ENCODE measurements around the gene CENPP.
"Not testable (repeated sequence)": the region's sequence is repeated elsewhere in the genome, so short reads cannot be mapped to it uniquely, and the experiment has no call there.

The CENPP gene

DNA sequence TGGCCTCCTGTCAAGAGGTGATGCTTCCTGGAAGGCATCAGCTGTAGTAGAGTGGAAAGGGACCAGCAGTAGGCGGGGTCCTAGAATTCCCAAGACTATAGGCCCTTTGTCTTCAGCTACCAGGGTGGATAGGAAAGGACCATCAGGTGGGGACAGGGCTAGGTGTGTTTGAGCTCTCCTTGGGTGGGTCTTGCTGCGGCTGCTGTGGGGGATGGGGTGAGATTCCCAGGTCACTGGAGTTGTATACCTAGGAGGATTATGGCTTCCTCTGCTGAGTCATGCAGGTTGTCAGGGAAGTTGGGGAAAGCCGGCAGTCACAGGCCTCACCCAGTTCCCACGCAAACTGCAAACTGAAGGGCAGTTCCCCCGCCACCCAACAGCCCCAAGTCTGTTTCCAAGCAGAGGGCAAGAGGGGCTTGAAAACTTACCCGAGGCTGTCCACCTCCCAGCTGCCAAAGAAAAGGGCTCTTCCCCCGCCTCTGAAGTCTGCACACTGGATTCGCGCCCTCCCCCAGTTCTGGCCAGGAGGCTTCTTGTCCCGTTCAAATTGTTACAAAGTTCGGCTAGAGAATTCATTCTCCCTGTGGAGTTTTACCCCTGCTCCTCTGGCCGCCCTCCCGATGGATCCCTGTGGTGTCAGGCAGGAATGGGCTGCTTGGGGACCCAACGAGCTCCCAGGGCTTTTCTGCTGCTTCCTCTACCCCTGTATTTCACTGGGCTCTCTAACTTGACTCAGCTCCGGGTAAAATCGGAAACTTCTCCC lies 233.0 kb downstream of the CENPP start:
- no peak for DNase-seq

DNA sequence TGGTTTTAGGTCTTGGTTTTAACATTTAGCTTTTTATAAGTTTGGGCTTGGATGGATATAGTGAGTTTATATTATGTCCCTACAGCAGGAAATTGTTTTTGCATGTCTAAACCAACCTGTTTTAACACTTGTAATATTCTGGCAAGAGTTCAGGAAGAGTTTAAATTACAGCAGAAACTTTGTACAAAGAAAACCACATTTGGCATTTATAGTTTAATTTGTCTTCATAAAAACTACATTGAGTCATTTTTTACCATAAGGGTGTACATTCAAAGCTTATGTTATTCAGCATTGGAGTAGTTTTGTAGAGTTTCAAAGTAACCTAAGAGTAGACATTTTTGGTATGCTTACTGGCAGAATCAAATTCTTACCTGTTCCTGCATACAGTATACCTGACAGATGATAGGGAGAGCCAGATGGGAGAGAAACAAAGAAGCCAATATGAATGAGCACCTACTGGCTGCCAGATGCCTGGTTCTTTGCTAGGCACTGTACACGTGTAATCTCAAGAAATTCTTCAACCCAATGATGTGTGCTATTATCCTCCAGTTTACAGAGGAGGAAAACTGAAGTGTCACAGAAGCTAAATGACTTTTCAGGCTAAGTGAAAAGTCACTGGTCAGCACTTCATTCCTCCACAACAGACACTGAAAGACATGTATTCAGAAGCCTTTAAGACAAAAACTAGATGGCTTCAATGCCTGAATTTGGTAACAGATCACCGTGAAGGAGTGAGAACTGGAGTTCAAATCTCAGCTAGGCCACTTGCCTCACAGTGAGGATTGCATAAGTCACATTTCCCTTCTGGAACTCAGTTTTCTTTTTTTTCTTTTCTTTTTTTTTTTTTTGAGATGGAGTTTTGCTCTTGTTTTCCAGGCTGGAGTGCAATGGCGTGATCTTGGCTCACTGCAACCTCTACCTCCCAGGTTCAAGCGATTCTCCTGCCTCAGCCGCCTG lies 235.9 kb downstream of the CENPP start:
- no peak for DNase-seq

- DNase-seq = no peak
Observed at GRCh38 chr9:92562461-92562967, 236.8 kb downstream of the CENPP start.

GRCh38 chr9:92563116-92564100 lies 237.7 kb downstream of the CENPP start:
- DNase-seq = no peak

DNA sequence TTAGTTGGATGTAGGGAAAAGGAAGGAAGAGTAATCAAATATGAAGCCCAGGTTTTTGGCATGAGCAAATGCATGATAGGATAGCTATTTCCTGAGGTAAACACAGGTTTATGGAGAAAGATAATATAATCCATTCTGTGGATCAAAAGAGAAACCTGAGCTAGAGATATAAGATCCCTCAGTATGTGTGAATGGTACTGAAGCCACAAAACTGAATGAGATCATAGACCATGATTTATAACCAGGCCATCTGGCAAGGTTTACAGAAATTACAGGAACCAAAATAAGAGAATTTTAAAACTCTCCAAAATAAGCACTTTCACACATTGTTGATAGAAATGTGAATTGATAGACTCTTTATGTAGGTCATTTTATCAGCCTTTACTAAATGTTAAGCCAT lies 238.8 kb downstream of the CENPP start:
- no peak for DNase-seq

- DNase-seq = no peak
Observed at GRCh38 chr9:92564982-92565381, 239.2 kb downstream of the CENPP start.

GRCh38 chr9:92571871-92572270 lies 246.1 kb downstream of the CENPP start:
- DNase-seq = not testable (repeated sequence)

- not testable (repeated sequence) for DNase-seq
Observed at GRCh38 chr9:92573612-92574011, 247.9 kb downstream of the CENPP start.

- no peak for DNase-seq
Observed at GRCh38 chr9:92576175-92576574, 250.4 kb downstream of the CENPP start.

- no peak for DNase-seq
Observed at GRCh38 chr9:92589923-92590322, 264.2 kb downstream of the CENPP start.

DNA sequence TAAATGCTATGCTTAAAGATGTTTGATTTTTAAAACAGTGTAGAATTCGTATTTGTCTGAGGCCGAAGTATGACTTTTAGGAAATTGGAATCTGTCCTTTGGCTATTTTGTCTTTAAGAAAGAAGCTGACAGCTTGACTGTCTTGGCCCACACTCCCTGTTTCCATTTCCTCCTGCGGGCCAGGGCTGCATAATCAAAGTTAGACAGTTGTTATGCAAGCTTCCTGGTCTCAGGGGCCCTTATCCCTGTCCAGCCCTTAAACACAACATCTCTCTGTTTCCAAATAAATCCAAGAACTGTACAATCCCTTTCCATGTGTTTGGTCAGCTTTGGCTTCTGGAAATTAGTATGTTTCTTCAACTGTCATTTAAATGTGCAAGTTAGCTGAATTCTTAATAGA lies 264.6 kb downstream of the CENPP start:
- DNase-seq = no peak

GRCh38 chr9:92592537-92592936 lies 266.8 kb downstream of the CENPP start:
- no peak for DNase-seq

DNA sequence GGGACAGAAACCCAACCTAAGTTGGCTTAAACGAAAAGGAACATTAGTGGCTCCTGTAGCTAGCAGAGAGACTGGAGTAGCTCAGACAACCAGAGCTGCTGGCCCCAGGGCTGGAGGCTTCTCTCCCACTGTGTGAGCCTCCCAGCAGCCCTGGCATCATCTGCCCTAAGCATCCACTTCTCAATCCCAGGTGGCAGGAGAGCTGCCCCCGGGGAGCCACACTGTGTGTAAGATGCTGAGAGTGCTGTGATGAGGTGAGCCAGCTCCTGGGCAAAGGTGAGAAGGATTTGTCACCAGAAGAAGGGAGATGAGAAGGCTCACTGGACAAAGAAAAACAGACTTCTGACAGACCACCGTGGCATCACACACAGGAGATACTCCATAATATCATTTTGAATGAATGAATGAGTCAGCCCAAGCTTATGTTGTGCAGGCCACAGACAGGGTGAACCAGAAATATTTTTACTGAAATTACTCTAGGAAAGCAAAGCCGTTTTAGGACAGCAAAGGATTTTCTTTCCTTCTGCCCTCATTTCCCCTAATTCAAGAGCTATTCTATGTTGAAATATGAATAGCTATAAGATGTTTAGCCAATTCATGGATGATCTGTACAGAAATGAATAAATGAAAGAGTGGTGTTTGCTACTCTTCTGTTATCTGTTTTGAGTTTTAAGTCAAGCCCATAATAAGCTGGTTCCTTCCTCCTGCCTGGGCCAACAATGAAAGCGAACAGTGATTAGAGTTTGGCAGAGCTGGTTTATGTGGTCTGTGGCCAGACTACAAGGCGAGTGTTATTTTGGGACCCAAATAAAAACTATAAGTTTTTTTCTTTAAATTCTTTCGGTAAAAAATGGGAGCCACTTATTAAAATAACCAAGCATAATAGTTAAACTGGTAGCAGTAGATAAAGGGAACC lies 267.5 kb downstream of the CENPP start:
- no peak for DNase-seq

DNA sequence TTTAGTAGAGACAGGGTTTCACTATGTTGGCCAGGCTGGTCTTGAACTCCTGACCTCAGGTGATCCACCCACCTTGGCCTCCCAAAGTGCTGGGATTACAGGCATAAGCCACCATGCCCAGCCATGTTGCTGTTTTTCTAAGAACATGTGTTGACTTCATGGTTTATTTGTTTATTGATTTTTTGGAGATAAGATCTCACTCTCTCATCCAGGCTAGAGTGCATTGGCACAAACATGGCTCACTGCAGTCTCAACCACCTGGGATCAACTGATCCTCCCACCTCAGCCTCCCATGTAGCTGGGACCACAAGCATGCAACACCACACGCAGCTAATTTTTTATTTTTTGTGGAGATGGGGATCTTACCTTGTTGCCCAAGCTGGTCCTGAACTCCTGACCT lies 269.3 kb downstream of the CENPP start:
- DNase-seq = not testable (repeated sequence)

- no peak for DNase-seq
Observed at GRCh38 chr9:92595930-92596329, 270.2 kb downstream of the CENPP start.

DNA sequence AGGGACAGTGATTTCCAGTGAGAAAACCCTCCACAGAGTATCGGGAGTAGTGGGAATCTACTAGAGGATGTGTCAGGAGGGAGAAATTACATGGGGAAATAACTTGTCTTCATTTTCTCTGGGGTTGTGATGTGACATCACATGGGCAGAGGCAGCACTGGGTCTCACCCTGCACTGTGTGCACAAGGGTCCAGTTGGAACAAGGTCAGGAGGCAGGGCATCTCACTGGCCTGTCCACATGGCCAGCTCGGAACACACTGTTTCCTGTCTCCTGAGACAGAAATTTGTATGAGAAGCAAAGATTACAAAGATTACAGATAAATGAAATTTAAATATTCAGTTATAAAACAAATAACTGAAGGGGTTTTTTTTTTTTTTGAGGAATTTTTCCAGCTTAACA lies 272.6 kb downstream of the CENPP start:
- DNase-seq = no peak

DNA sequence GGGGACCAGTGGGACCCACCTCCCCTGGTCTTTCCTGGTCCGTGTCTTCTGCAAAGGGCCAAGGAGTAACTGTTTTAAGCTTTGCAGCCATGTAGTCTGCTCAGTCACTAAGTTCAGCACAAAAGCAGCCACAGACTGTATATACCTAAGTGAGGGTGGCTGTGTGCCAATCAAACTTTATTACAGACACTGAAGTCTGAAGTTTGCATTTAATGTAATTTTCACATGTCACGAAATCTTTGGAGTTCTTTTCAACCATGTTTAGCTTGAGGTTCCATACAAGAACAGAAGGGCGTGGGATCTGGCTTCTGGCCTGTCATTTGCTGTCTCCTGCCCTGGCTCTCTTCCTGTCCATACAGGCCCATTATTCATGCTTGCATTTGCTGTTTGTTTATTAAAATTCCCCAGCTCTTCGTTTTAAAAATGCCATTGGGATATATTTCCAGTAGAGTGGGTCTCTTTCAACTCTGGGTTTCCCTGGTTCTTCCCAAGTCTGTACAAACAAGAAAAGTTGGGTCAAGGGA lies 274.2 kb downstream of the CENPP start:
- DNase-seq = no peak

GRCh38 chr9:92600462-92601261 lies 274.9 kb downstream of the CENPP start:
- DNase-seq = no peak

DNA sequence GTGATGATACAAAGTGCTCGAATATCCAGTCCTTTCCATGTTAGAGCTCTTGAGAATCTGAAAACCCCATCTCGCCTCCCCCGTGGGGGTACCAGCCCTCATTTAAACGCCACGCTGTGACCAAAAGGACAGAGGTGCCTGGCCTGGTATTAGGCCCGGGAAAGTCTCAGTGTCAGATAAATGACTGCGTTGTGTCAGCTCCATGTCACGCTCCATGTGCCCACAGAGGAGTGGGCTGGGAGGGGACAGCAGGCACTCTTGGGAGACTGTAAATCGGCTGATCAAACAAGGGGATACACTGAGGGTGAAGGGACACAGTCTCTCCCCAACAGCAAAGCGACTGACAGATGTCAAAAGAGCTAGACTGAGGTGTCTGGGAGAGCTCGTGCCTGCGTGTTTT lies 275.7 kb downstream of the CENPP start:
- DNase-seq = no peak

DNA sequence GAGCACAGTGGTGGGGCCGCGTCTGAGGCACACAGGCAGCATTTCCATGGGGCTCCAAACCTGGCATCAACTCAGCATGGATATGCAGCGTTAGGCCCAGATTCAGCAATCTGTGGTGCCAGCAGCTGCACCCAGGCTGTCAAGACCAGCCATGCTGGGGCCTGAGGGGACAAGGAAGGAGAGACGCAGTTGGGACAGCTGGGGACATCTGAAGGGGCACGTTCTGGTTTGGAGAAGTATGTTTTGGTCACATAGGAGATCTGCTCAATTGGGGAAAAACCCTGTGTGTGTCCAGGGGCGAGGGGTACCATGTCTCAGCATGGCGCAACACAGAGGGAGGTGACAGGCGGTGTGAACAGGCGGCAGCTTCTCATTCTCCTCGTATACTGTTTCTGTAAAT lies 276.7 kb downstream of the CENPP start:
- DNase-seq = no peak
